ENCODE data around the gene ADAMTS20.
"Not testable (repeated sequence)": the region's sequence is repeated elsewhere in the genome, so short reads cannot be mapped to it uniquely, and the experiment has no call there.

Gene ADAMTS20

GRCh38 chr12:43345023-43345422 lies 207.0 kb downstream of the ADAMTS20 start:
- ATAC-seq (ENCODE audit: low read depth): no peak

GRCh38 chr12:43341785-43342313 lies 210.2 kb downstream of the ADAMTS20 start:
- H3K4me1 ChIP-seq (ENCODE audit: insufficient read depth, poor library complexity, severe bottlenecking): peaks cover 21% of the 10 kb centered on the region
- H3K9me3 ChIP-seq (ENCODE audit: severe bottlenecking): not testable (repeated sequence)

More at GRCh38 chr12:43345023-43345422, 207.0 kb downstream of the ADAMTS20 start:
- no peaks in the 10 kb centered on the region for H3K4me1 ChIP-seq (ENCODE audit: insufficient read depth, poor library complexity, severe bottlenecking)
- no peaks in the 10 kb centered on the region for H3K9me3 ChIP-seq (ENCODE audit: severe bottlenecking)
- H3K4me3 ChIP-seq (ENCODE audit: severe bottlenecking): no peak overlapping the region
- no peak for DNase-seq (ENCODE audit: low spot score)
- no peak overlapping the region for H3K27ac ChIP-seq (ENCODE audit: poor library complexity, severe bottlenecking)
- peaks cover 5% of the 10 kb centered on the region for H3K27me3 ChIP-seq (ENCODE audit: insufficient read depth, poor library complexity, severe bottlenecking)
- H3K36me3 ChIP-seq (ENCODE audit: low read depth): no peaks in the 10 kb centered on the region
- TF ChIP-seq CTCF (IDR thresholded peaks at IDR 0.05; ENCODE audit: poor library complexity, severe bottlenecking): no peak

GRCh38 chr12:43338848-43339526 lies 213.0 kb downstream of the ADAMTS20 start:
- Histone ChIP-seq H3K9me3 (ENCODE audit: severe bottlenecking) (no peaks in the 10 kb centered on the region), H3K27ac (ENCODE audit: poor library complexity, severe bottlenecking) (peak overlapping the region; percentile 58)
- ATAC-seq (ENCODE audit: low read depth): peak; percentile 83

More at GRCh38 chr12:43341785-43342313, 210.2 kb downstream of the ADAMTS20 start:
- not testable (repeated sequence) for DNase-seq (ENCODE audit: low spot score); H3K27me3 ChIP-seq (ENCODE audit: insufficient read depth, poor library complexity, severe bottlenecking); H3K36me3 ChIP-seq (ENCODE audit: low read depth); H3K27ac ChIP-seq (ENCODE audit: poor library complexity, severe bottlenecking); H3K4me3 ChIP-seq (ENCODE audit: severe bottlenecking); ATAC-seq (ENCODE audit: low read depth)

GRCh38 chr12:43337571-43338444 lies 214.2 kb downstream of the ADAMTS20 start:
- ATAC-seq (ENCODE audit: low read depth) (peak; percentile 64), DNase-seq (ENCODE audit: low spot score) (no peak)
- no peaks in the 10 kb centered on the region for H3K36me3 ChIP-seq (ENCODE audit: low read depth)
- no peaks in the 10 kb centered on the region for H3K9me3 ChIP-seq (ENCODE audit: severe bottlenecking)
- H3K27ac ChIP-seq (ENCODE audit: poor library complexity, severe bottlenecking): peak overlapping the region; percentile 58
- H3K27me3 ChIP-seq (ENCODE audit: insufficient read depth, poor library complexity, severe bottlenecking): no peaks in the 10 kb centered on the region
- no peak overlapping the region for H3K4me3 ChIP-seq (ENCODE audit: severe bottlenecking)
- TF ChIP-seq CTCF (IDR thresholded peaks at IDR 0.05; ENCODE audit: poor library complexity, severe bottlenecking): no peak
- H3K4me1 ChIP-seq (ENCODE audit: insufficient read depth, poor library complexity, severe bottlenecking): peaks cover 23% of the 10 kb centered on the region

More at GRCh38 chr12:43338848-43339526, 213.0 kb downstream of the ADAMTS20 start:
- Histone ChIP-seq H3K36me3 (ENCODE audit: low read depth) (no peaks in the 10 kb centered on the region), H3K4me1 (ENCODE audit: insufficient read depth, poor library complexity, severe bottlenecking) (peaks cover 23% of the 10 kb centered on the region), H3K27me3 (ENCODE audit: insufficient read depth, poor library complexity, severe bottlenecking) (no peaks in the 10 kb centered on the region), H3K4me3 (ENCODE audit: severe bottlenecking) (no peak overlapping the region)
- peak; percentile 93 for TF ChIP-seq CTCF (IDR thresholded peaks at IDR 0.05; ENCODE audit: poor library complexity, severe bottlenecking)
- DNase-seq (ENCODE audit: low spot score): no peak

GRCh38 chr12:43336962-43337555 lies 214.9 kb downstream of the ADAMTS20 start:
- Histone ChIP-seq H3K27me3 (ENCODE audit: insufficient read depth, poor library complexity, severe bottlenecking) (no peaks in the 10 kb centered on the region), H3K27ac (ENCODE audit: poor library complexity, severe bottlenecking) (peak overlapping the region; percentile 58), H3K9me3 (ENCODE audit: severe bottlenecking) (no peaks in the 10 kb centered on the region), H3K4me3 (ENCODE audit: severe bottlenecking) (no peak overlapping the region), H3K36me3 (ENCODE audit: low read depth) (no peaks in the 10 kb centered on the region), H3K4me1 (ENCODE audit: insufficient read depth, poor library complexity, severe bottlenecking) (peaks cover 23% of the 10 kb centered on the region)
- no peak for DNase-seq (ENCODE audit: low spot score)
- ATAC-seq (ENCODE audit: low read depth): no peak
- peak; percentile 80 for TF ChIP-seq CTCF (IDR thresholded peaks at IDR 0.05; ENCODE audit: poor library complexity, severe bottlenecking)
